GM15510 (cell line): ENCODE measurements around the gene SCUBE1.

ENCODE experiments used
- POLR2A ChIP-seq: IDR thresholded peaks from 3 replicates; pipeline ENCODE4 v1.6.1; 2011; ENCODE audit warnings: borderline replicate concordance; ENCODE audit not compliant: insufficient read length; ENCODE audit errors: extremely low read depth

Gene SCUBE1

DNA sequence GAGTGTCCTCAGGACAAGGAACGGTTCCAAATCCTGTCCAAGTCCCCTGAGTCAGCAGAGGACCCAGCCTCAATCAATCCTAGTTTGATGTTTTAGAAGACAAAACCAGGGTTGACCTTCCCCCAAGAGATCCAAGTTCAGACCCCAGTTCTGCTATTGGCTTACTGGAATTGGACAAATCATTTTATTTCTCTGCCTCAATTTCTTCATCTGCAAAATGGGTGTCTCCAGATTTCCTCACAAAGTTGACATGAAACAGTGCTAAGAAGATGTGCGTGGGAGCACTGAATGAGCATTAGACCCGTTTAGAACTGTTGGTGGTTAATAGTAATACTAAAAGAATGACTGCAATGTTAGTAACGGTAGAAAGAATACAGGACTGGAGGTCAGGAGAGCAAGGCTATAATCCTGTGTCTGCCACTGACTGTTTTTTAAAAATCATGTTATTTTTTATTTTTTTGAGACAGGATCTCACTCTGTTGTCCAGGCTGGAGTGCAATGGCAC, 32.8 kb upstream of the SCUBE1 start:
- TF ChIP-seq POLR2A: no peak

DNA sequence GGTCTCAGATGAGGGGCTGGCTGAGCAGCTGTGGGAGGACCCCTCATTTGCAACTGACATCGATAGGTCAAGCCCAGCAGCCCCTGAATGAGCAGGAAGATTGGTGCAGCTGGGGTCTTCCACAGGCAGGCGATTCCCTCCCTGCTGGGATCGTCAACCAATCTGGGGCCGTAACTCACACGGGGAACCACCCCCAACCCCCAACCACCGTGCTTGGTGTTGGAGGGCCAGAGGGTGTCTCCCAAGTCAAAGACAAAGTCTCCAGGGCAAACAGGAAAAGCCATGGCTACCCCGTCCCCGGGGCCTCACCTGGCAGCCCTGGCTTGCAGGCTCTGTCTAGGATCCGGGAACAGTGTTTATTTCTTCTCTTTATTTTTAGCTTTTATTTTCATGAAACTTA, 26.9 kb upstream of the SCUBE1 start:
- TF ChIP-seq POLR2A: no peak

DNA sequence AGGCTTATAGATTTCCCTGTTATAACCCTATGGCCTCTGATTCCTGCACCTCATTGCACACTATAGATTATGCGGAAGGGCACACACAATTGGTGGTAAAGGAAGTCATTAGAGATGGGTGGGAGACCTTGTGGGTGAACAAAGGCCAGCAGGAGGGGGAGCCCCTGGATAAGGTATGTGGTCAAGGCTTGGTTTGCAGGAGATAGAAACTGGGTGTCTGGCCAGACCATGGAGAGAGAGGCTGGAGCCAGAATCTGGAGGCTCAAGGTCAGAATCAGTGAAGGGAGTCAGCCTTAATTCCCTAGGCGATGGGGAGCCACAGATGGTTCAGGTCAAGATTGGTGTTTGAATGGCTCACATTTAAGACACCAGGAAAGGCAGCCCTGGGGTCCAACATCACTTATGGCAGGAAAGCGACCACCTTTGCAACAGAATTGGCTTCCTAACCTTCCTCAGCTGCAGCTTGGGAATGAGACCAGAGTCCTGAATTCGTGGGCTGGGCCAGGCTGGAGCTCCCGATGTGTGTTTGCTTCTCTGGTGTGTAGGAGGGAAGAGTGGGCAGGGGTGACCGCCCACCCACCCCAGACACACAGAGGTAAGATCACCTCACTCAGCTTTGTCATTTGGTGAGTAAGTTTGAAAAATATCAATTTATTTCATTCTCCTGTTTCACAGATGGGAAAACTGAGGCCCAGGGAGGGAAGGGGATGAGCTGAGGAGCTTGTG, 22.7 kb upstream of the SCUBE1 start:
- TF ChIP-seq POLR2A: no peak

DNA sequence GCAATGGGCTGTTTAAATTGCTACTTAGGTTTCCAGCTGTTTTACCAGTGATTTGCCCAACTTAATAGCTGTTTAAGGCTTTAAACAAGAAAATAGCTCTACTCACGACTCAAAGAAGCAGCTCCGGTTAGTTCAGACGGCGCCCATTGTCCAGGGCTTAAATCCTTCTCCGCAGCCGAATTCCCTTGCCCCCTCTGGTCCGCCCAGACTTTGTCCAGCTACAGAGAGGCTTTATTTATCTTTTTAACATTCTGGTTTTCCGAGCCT, 20.9 kb upstream of the SCUBE1 start:
- no peak for TF ChIP-seq POLR2A

DNA sequence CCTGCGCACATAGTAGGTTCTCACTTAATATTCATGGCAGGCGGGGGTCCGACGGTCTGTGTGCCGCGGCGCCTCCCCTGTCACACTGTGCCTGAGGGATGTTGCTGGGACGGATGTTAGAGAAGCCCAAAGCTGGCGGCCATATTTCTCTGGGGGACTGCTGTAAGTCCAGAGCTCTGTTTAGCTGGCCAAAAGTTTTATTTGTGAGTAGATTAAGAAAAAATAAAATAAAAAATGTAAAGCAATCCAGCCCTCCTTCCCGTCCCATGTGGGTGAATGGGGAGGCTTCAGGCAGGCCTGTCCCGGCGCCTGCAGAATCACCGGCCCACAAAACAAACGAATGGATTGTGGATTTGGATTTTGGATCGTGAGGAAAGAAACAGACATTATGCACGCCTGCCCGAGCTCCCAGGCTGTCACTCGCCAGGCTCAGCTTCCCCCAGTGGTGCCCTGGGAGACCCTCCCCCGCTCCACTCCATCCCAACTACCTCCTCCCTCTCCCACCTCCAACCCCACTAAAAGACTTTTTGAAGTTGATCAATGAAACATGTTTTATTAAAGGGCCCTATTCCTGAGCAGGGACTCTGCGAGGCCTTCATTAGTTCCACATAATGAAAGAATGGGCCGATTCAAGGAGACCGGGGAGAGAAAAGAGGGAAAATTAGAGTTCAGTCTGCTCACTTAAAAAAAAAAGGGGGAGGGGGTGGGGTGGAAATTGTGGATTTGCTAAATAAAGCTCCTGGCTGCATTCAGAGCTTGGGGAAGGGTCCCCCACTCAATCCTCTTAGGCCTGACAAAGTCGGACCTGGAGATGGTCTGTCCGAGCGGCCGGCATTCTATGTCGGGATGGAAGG, 20.4 kb upstream of the SCUBE1 start:
- no peak for TF ChIP-seq POLR2A

DNA sequence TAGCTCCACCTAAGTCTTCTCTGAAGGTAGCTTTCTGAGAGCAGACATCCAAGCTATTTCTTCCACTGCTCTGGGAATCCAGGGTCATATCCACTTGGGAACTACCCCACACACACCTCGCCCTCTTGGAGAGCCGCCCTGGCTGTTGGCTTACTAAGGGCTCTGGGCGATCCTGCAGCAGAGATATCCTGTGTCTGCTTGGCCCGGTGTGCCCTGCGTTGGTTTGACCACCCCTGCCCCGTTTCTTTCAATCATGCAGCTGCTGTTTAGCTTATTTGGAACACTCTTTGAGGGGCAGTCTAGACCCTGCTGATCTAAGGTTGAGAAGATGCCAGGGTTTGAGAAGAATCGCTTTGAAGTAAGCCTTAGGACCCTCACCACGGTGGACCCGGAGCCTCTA, 17.4 kb upstream of the SCUBE1 start:
- no peak for TF ChIP-seq POLR2A

DNA sequence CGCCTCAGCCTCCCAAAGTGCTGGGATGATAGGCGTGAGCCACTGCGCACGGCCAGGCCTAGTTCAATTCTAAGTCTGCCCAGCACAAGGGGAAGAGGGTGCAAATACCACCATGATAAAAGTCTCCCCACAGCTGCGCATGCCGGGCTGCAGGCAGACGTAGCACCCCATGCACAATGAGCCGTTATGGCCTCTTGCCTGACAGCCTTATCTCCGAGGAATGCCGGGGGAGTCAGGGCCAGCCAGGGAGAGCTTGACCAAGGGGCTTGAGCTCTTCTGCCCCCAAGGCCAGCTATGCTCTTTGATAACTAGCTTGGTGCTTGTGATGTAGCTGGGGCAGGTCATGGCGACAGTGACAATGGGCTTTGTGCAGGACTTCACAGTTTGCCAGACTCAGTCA, 13.7 kb upstream of the SCUBE1 start:
- TF ChIP-seq POLR2A: no peak

DNA sequence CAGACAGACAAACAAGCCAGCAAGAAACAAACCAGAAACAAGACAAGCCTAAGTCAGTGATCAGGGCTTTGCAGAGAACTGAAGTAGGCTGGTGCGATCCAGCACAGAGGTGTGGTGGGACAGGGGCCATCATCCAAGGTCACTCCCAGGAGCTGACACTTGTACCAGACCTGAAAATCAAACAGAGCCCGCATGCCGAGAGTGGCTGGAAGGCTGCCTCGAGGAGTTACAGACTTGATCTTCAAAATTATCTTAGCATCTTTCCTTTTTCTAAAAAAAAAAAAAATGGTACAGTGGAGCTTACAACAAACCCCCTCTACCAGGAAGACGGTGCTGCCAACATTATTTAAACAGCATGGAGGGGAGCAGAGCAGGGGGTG, 8.8 kb upstream of the SCUBE1 start:
- no peak for TF ChIP-seq POLR2A

DNA sequence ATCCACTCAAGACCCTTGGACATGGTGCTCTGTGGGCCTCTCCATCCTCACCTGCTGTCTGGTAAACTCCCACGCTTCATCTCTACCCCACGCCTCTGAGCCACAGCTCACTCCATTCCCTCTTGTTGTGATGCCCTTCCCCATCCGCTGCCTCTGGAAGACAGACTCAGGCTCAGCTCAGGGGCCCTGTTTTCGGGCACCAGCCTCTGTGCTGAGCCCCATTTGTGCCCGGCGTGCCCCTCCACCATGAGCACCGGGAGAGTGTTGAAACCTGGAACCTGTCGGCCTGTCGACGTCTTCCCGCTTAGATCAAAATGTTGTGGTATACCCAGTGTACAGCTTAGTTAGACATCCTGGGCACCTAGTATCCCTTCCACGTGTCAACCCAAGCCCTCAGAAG, 6.5 kb upstream of the SCUBE1 start:
- TF ChIP-seq POLR2A: no peak

DNA sequence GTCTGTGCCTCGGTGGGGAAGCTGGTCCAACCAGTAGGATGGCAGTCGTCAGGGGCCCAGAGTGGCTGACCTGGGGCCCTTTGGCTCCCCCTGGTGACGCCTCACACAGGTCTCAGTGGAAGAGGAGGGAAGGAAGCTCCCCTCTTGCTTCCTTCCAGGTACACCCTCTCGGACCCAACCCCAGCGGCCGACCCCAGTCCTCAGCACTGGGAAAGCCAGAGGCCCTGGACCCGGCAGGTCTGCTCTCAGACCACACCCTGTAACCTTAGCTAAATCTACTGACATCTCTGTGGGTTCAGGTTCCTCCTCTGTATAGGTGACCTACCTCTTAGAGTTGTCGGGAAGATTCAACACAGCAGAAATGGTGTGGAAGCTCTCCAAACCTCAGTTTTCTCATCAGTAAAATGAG, 3.4 kb upstream of the SCUBE1 start:
- TF ChIP-seq POLR2A: no peak

DNA sequence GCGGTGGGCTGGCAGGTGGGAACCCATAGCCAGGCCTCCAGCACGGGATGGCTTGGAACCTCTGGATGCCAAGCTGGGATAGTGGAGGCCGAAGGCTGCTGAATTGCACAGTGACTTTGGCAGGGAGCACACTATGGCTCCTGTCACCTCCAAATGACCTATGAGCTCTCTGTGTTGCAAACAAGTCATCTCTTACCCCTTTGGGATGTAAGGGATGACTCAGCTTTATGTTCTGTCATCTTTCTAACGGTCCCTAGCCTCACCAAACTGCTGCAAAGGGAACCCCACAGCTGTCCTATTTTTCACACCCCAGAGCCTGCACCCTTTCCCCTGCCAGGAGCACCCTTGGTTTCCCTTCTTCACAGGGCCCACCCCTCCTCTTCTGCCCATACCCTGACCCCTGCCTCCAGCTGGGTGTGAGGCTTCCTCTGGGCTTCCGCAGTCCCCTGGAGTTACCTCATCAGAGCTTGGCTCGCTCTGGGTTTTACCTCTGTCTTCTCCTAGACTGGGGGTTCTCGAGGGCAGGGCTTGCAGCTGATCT, 2.7 kb upstream of the SCUBE1 start:
- TF ChIP-seq POLR2A: no peak

DNA sequence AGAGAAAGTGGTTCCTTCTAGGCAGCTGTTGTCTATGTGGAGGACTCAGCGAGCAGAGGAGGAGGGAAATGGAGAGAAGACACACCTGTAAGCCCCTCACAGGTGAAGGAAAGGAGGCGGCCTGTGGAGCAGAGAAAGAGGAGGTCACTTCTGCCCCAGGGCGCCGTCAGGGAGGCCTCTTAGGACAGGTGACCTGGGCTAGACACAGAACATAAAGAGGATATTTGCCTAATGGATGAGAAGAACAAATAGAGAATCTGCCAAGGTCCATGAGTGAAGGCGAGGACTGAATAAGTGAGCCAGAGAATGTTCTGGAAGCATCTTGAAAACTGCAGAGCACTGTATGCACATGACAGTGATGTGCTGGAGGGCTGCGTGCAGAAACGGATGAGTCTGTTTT, 2.2 kb upstream of the SCUBE1 start:
- no peak for TF ChIP-seq POLR2A

DNA sequence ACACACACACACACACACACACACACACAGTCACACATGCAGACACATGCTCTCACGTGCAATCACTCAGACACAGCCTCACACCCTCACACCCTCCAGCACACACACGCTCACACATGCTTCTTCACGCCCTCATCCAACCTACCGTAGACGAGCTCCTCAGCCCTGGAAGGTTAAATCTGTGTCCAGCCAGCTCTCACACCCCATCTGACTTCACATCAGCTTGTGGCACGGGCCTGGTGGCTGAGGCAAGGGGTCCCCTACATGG, 1.3 kb upstream of the SCUBE1 start:
- TF ChIP-seq POLR2A: no peak

DNA sequence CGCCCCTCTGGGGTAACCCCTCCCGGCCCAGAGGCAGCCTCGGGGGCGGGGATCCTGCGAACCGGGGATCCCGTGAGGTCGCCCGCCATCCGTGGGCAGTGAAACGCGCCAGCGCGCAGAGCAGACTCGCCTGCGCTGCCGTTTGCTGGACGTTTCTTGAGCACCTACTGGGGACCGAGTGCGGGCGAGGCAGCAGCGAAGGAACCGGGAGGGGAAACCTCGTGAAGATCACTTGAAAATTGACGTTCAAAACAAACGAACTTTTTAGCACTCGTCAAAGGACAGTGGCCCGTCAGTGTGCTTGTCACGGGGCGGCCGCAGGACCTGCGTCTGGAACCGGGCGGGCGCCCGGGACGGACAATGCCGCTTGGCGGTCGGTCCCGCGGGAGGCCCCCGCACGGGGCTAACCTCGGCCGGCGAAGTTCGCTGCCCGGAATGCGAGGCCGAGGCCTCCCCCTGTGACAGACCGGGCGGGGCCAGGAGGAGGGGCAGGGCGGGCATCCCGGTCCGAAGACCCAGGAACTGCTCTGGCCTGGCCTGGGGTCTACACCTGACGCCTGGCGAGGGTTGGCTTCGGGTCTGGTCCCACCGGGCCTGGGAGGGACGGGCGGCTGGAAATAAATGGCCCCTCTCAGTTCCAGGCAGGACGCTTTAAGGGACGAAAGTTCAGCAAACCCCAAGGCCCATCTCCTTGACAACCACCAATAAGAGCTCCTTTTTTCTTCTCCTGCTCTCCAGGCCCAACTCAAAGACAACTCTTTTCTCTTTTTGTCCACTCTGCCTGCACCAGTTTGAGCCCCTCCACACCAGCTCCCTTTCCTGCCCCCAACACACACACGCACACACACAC, 723 bp upstream of the SCUBE1 start:
- TF ChIP-seq POLR2A: no peak

DNA sequence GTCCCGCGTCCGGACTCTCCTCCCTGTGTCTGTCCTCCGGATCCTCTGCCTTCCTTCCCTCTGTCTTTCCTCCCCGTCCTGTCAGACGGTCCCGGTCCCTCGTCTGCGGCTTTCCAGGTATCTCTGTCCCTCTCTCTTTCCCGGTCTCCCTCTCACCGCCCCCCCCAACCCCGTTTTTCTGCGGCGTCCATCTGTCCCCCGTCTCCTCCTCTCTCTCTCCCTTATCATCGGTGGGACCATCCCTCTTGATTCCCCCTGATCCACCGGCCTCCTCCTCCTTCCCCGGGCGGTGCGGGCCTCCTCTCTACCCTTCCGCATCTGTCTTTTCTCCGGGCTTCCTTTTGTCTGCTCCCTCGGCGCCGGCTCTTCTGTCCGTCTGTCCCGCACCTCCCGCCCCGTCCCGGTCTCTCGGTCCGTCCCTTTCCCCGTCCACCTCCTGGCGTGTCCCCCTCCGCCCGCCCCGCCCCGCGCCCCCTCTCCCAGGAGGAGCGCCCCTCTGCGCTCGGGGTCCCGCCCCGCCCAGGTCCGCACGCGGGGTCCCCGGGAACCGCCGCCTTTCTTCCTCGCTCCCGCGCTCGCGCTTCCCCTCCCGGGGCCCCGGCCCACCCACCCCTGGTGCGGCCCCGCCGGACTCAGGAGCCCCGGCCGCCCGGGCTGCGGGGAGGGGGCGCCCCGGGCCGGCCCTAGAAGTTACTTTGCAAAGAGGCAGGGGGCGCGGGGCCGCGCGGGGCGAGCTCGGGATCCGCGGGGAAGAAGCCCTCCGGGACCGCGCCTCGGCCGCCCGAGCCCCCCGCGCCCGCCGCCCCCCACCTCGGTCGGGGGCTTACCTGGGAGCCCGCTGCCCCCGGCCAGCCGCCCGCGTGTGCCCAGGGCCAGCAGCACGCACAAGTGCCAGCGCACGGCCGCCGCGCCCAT, 568 bp downstream of the SCUBE1 start:
- TF ChIP-seq POLR2A: no peak

DNA sequence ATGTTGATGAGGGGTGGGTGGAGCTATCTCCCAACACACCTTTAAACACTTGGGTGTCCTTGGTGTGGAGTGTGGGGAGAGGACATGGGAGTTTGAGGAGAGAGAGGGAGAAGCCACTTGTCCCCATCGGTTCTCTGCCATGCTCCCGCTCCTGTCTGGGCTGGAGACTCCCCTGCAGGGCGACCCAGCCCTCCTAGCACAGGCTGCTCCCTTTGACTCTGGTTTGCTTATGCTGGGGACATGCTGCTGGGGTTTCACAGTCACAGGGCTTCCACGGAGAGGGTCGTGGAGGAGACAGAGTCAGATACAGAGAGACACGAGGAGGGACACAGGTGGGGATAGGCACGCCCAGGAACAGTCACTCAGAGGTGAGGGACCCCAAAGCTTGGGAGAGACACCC, 1.6 kb downstream of the SCUBE1 start:
- no peak for TF ChIP-seq POLR2A
